A673 (cell line): ENCODE results near the gene PCSK1N.

Experiments
- CTCF ChIP-seq: fragments of 300-800, 200-600 bp; sonication (generic); conservative IDR thresholded peaks from 2 replicates; pipeline ENCODE4 v1.5.1; 2017; ENCODE audit warnings: low read depth, mild to moderate bottlenecking, antibody characterized with exemption, low read length, moderate library complexity, mixed read lengths
- EZH2 ChIP-seq: fragments of 200-600 bp; sonication (generic); IDR thresholded peaks from 2 replicates; pipeline ENCODE4 v1.6.1; 2017; ENCODE audit warnings: borderline replicate concordance, low read depth, mild to moderate bottlenecking, mixed read lengths, antibody characterized with exemption, low read length; ENCODE audit not compliant: poor library complexity, severe bottlenecking

- TF ChIP-seq CTCF (no peak), EZH2 (no peak)
Measured at GRCh38 chrX:48802905-48803200, 32.6 kb downstream of the PCSK1N start.
